ENCODE data around the gene RAB39A.

RAB39A gene

GRCh38 chr11:107927559-107927958 is 689 bp upstream of the RAB39A start:
- no peak overlapping the region for H3K4me3 ChIP-seq (IDR thresholded peaks at IDR 0.05; ENCODE audit: insufficient read depth, low read depth, low read length)
- H3K9ac ChIP-seq = peak overlapping the region; percentile 35; the same call in 1 of the 2 replicates
- no peaks in the 10 kb centered on the region for H3K79me2 ChIP-seq (ENCODE audit: insufficient read depth, low read depth)
- H3K27me3 ChIP-seq (ENCODE audit: insufficient read depth, low read depth) = no peaks in the 10 kb centered on the region
- H3K27ac ChIP-seq = no peak overlapping the region
- H3K4me1 ChIP-seq (ENCODE audit: low read depth, poor library complexity, severe bottlenecking) = no peaks in the 10 kb centered on the region
- peak overlapping the region; percentile 30; the same call in 1 of the 2 replicates for H3K4me2 ChIP-seq
- H4K20me1 ChIP-seq (ENCODE audit: insufficient read depth) = no peaks in the 10 kb centered on the region
- H2AFZ ChIP-seq (ENCODE audit: low read depth) = peak overlapping the region; percentile 71
- H3K36me3 ChIP-seq (ENCODE audit: insufficient read depth) = no peaks in the 10 kb centered on the region
- TF ChIP-seq, protein P1, sequence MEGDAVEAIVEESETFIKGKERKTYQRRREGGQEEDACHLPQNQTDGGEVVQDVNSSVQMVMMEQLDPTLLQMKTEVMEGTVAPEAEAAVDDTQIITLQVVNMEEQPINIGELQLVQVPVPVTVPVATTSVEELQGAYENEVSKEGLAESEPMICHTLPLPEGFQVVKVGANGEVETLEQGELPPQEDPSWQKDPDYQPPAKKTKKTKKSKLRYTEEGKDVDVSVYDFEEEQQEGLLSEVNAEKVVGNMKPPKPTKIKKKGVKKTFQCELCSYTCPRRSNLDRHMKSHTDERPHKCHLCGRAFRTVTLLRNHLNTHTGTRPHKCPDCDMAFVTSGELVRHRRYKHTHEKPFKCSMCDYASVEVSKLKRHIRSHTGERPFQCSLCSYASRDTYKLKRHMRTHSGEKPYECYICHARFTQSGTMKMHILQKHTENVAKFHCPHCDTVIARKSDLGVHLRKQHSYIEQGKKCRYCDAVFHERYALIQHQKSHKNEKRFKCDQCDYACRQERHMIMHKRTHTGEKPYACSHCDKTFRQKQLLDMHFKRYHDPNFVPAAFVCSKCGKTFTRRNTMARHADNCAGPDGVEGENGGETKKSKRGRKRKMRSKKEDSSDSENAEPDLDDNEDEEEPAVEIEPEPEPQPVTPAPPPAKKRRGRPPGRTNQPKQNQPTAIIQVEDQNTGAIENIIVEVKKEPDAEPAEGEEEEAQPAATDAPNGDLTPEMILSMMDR (conservative IDR thresholded peaks at IDR 0.05; ENCODE audit: low read depth, low read length) = no peak

DNA sequence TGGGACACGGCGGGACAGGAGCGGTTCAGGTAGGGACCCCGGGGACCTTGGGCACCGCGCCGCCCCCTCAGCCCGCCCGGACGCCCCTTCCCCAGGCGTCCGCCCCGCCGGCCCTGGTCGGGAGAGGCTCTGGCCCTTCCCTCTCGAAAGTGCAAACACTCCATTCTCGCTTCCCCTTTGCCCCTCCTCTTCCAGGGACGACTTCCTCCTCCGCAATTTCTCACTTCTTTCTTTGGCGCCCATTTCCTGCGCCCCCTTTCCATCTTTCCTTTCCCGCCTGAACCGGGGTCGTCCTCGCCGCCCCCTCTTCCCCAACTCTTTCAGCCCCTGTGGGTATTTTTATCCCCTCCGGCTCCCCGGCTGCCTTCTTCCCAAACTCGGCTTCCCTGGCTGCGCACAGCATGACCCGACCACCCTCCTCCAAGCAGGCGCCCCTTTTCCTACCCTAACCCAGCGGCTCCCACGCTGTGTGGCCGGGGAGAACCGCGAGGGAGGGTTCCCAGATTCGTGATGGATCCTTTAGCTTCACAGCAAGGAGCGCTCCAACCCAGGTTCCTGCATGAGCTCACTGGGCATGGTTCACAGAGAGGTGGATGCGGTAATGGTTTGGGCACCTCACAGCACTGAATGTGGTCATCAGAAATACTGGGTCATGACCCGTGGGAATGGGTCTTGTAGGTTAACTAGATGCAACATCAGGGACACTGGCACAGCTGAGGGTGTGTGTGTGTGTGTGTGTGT is 689 bp downstream of the RAB39A start:
- no peak overlapping the region for H3K27ac ChIP-seq
- H3K4me3 ChIP-seq (IDR thresholded peaks at IDR 0.05; ENCODE audit: insufficient read depth, low read depth, low read length) = no peak overlapping the region
- H3K4me2 ChIP-seq = 0 out of 2 replicates have a peak overlapping the region, but pooled peaks have one; percentile 33

DNA sequence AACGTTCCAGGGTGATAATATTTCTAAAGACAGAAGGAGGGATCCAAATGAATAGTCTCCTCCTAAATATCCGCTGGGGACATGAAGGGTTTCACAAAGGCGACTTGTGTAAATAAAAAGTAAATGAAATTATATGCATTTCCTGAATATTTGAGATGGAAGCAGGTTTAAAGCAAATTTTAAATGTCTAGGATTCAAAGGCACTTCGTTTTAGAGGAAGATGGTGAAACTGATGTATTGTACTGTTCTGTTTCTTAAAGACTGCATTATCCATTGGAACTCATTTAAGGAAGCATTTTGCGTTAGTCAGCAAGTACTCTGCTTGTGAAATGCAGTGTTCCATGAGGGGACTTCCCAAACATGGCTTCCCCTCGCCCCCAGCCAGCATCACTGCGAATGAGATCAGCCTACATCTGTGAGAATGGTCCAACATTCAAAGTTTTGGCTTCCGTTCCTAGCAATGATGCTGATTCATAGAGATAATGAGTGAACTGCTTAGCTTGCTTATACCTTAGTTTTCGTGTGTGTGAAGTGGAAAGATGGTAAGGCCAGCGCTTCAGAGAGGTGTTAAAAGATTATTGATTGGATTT is 1.5 kb downstream of the RAB39A start:
- Histone ChIP-seq H3K27me3 (ENCODE audit: insufficient read depth, low read depth) (no peaks in the 10 kb centered on the region), H3K4me3 (IDR thresholded peaks at IDR 0.05; ENCODE audit: insufficient read depth, low read depth, low read length) (no peak overlapping the region), H3K9ac (no peak overlapping the region), H3K4me1 (ENCODE audit: low read depth, poor library complexity, severe bottlenecking) (no peaks in the 10 kb centered on the region), H4K20me1 (ENCODE audit: insufficient read depth) (no peaks in the 10 kb centered on the region), H2AFZ (ENCODE audit: low read depth) (no peak overlapping the region), H3K79me2 (ENCODE audit: insufficient read depth, low read depth) (no peaks in the 10 kb centered on the region), H3K36me3 (ENCODE audit: insufficient read depth) (no peaks in the 10 kb centered on the region), H3K4me2 (no peak overlapping the region), H3K27ac (no peak overlapping the region)
- TF ChIP-seq, protein P1 (conservative IDR thresholded peaks at IDR 0.05; ENCODE audit: low read depth, low read length) = no peak

More for the DNA sequence above, 689 bp downstream of the RAB39A start:
- H3K9ac ChIP-seq = no peak overlapping the region
- TF ChIP-seq, protein P1 (conservative IDR thresholded peaks at IDR 0.05; ENCODE audit: low read depth, low read length) = no peak
- no peaks in the 10 kb centered on the region for H4K20me1 ChIP-seq (ENCODE audit: insufficient read depth)
- no peaks in the 10 kb centered on the region for H3K36me3 ChIP-seq (ENCODE audit: insufficient read depth)
- H2AFZ ChIP-seq (ENCODE audit: low read depth) = 0 out of 2 replicates have a peak overlapping the region, but pooled peaks have one; percentile 57
- no peaks in the 10 kb centered on the region for H3K79me2 ChIP-seq (ENCODE audit: insufficient read depth, low read depth)
- no peaks in the 10 kb centered on the region for H3K4me1 ChIP-seq (ENCODE audit: low read depth, poor library complexity, severe bottlenecking)
- no peaks in the 10 kb centered on the region for H3K27me3 ChIP-seq (ENCODE audit: insufficient read depth, low read depth)

DNA sequence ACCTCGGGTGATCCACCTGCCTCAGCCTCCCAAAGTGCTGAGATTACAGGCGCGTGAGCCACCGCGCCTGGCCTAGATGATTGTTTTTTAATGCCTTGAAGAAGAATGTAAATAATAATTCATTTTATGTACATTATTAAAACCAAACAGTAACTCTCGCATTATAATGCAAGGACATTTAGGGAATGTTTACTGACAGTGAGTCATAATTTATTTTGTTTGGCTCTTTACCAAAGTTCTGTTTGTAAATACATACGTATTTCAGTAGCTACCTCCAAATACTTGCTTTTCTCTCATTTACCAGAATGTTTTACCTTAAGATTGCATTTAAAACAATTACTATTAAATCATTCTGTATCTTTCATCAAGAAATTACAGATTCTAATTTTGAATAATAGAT is 3.0 kb downstream of the RAB39A start:
- Histone ChIP-seq H3K4me3 (IDR thresholded peaks at IDR 0.05; ENCODE audit: insufficient read depth, low read depth, low read length) (no peak overlapping the region), H3K4me2 (no peak overlapping the region)

More for the DNA sequence above, 3.0 kb downstream of the RAB39A start:
- Histone ChIP-seq H3K27ac (no peak overlapping the region), H3K9ac (no peak overlapping the region), H3K27me3 (ENCODE audit: insufficient read depth, low read depth) (no peaks in the 10 kb centered on the region), H3K36me3 (ENCODE audit: insufficient read depth) (no peaks in the 10 kb centered on the region), H4K20me1 (ENCODE audit: insufficient read depth) (no peaks in the 10 kb centered on the region), H3K79me2 (ENCODE audit: insufficient read depth, low read depth) (no peaks in the 10 kb centered on the region), H2AFZ (ENCODE audit: low read depth) (no peak overlapping the region), H3K4me1 (ENCODE audit: low read depth, poor library complexity, severe bottlenecking) (no peaks in the 10 kb centered on the region)
- TF ChIP-seq, protein P1 (conservative IDR thresholded peaks at IDR 0.05; ENCODE audit: low read depth, low read length) = no peak

Measured in KMS-11 (cell line).